ENCODE data around the gene CERK.

- TF ChIP-seq GATA3 (IDR thresholded peaks at IDR 0.05; ENCODE audit: low read depth, low read length), result no peak
- TF ChIP-seq GATA2 (IDR thresholded peaks at IDR 0.05; ENCODE audit: low read depth, low read length), result no peak
Observed at GRCh38 chr22:46661221-46661851, 76.7 kb downstream of the CERK start.
